GM23338 (cell line): ENCODE results near the gene TNF. TPM values are rescaled to one million over a fixed set of nuclear protein-coding genes. Genes with fewer than 3 reads are reported as not detected.

Source experiments
- polyA plus RNA-seq: library from polyadenylated mRNA; unstranded; fragments of >200 nt; fragmentation: Nextera tagmentation; extraction: Ambion mirVana; gene quantifications from 2 replicates; pipeline ENCODE4 v1.2.1, GENCODE V29; 2016
- small RNA-seq: library from RNA; depleted of rRNA; stranded (forward); fragments of <200 nt; gene quantifications from one replicate; pipeline ENCODE3, GENCODE V24; 2014; ENCODE audit warnings: low replicate concordance
- total RNA-seq: library from RNA; depleted of rRNA; stranded (reverse); fragments of >200 nt; shearing (Covaris generic); gene quantifications from 2 replicates; pipeline ENCODE4 v1.2.3, GENCODE V29; 2014; rRNA removed

The TNF gene
- total and polyA plus RNA-seq, 2 experiments from 2014 or later, result 0.11 TPM; not detected in 1

Small RNA genes within 50 kb of the gene (small RNA-seq; reads per million reads assigned to genes)
- gene SNORA38 (15.1 reads per million, percentile 97 among the genes with 10 or more reads in this experiment), gene SNORD117 (132 reads per million, percentile 99 among the genes with 10 or more reads in this experiment), gene SNORD84 (not detected), gene UQCRHP1 (not detected)

Other genes starting within 250 kb of the TNF start
Only the 30 nearest of the 34 such genes appear.
- 36.1 and 44.3 TPM in 2 replicates for gene HLA-B, start 218.4 kb upstream of the TNF start, total RNA-seq
- gene HLA-B, start 218.4 kb upstream of the TNF start, polyA plus RNA-seq, result 86.0 and 102 TPM in 2 replicates
- gene MICA, start 172.0 kb upstream of the TNF start, total RNA-seq, result 18.2 and 22.7 TPM in 2 replicates
- 12.7 and 13.4 TPM in 2 replicates for gene MICA, start 172.0 kb upstream of the TNF start, polyA plus RNA-seq
- gene MICB, start 77.4 kb upstream of the TNF start, total RNA-seq, result 20.8 and 23.8 TPM in 2 replicates
- 8.8 and 9.2 TPM in 2 replicates for gene MICB, start 77.4 kb upstream of the TNF start, polyA plus RNA-seq
- gene MCCD1, start 46.6 kb upstream of the TNF start, total RNA-seq, result not detected in 2 replicates
- gene MCCD1, start 46.6 kb upstream of the TNF start, polyA plus RNA-seq, result not detected in 2 replicates
- gene DDX39B, start 33.6 kb upstream of the TNF start, total RNA-seq, result 849 and 866 TPM in 2 replicates
- 341 and 357 TPM in 2 replicates for gene DDX39B, start 33.6 kb upstream of the TNF start, polyA plus RNA-seq
- 1.6 and 2.4 TPM in 2 replicates for gene ATP6V1G2, start 29.0 kb upstream of the TNF start, total RNA-seq
- 2.2 and 2.7 TPM in 2 replicates for gene ATP6V1G2, start 29.0 kb upstream of the TNF start, polyA plus RNA-seq
- gene NFKBIL1, start 28.0 kb upstream of the TNF start, total RNA-seq, result 10.1 and 12.3 TPM in 2 replicates
- 8.4 and 9.6 TPM in 2 replicates for gene NFKBIL1, start 28.0 kb upstream of the TNF start, polyA plus RNA-seq
- not detected in 2 replicates for gene LTA, start 3.3 kb upstream of the TNF start, total RNA-seq
- gene LTA, start 3.3 kb upstream of the TNF start, polyA plus RNA-seq, result not detected in 2 replicates
- not detected in 2 replicates for gene LTB, start 6.9 kb downstream of the TNF start, total RNA-seq
- 0.83 and 1.7 TPM in 2 replicates for gene LTB, start 6.9 kb downstream of the TNF start, polyA plus RNA-seq
- not detected in 2 replicates for gene LST1, start 10.7 kb downstream of the TNF start, total RNA-seq
- gene LST1, start 10.7 kb downstream of the TNF start, polyA plus RNA-seq, result 0.37 TPM in 1 of 2 replicates, not detected in the other
- not detected in 2 replicates for gene NCR3, start 17.4 kb downstream of the TNF start, total RNA-seq
- gene NCR3, start 17.4 kb downstream of the TNF start, polyA plus RNA-seq, result not detected in 2 replicates
- 6.2 and 13.3 TPM in 2 replicates for gene AIF1, start 39.7 kb downstream of the TNF start, total RNA-seq
- 33.7 and 36.2 TPM in 2 replicates for gene AIF1, start 39.7 kb downstream of the TNF start, polyA plus RNA-seq
- 223 and 273 TPM in 2 replicates for gene PRRC2A, start 45.1 kb downstream of the TNF start, total RNA-seq
- 213 and 238 TPM in 2 replicates for gene PRRC2A, start 45.1 kb downstream of the TNF start, polyA plus RNA-seq
- 289 and 292 TPM in 2 replicates for gene BAG6, start 77.1 kb downstream of the TNF start, total RNA-seq
- 169 and 183 TPM in 2 replicates for gene BAG6, start 77.1 kb downstream of the TNF start, polyA plus RNA-seq
- gene APOM, start 80.3 kb downstream of the TNF start, total RNA-seq, result 1.2 and 4.2 TPM in 2 replicates
- 10.0 and 10.7 TPM in 2 replicates for gene APOM, start 80.3 kb downstream of the TNF start, polyA plus RNA-seq
- 12.8 and 15.0 TPM in 2 replicates for gene C6orf47, start 85.2 kb downstream of the TNF start, total RNA-seq
- 9.4 TPM in 2 replicates for gene C6orf47, start 85.2 kb downstream of the TNF start, polyA plus RNA-seq
- 24.6 and 27.1 TPM in 2 replicates for gene GPANK1, start 89.4 kb downstream of the TNF start, total RNA-seq
- gene GPANK1, start 89.4 kb downstream of the TNF start, polyA plus RNA-seq, result 49.2 and 54.0 TPM in 2 replicates
- 210 and 260 TPM in 2 replicates for gene CSNK2B, start 90.5 kb downstream of the TNF start, total RNA-seq
- gene CSNK2B, start 90.5 kb downstream of the TNF start, polyA plus RNA-seq, result 271 and 282 TPM in 2 replicates
- 3.8 and 7.9 TPM in 2 replicates for gene LY6G5B, start 94.4 kb downstream of the TNF start, total RNA-seq
- gene LY6G5B, start 94.4 kb downstream of the TNF start, polyA plus RNA-seq, result 8.4 and 8.5 TPM in 2 replicates
- gene LY6G5C, start 105.5 kb downstream of the TNF start, total RNA-seq, result 1.1 TPM in 1 of 2 replicates, not detected in the other
- 2.1 TPM in 2 replicates for gene LY6G5C, start 105.5 kb downstream of the TNF start, polyA plus RNA-seq
- gene ABHD16A, start 127.8 kb downstream of the TNF start, total RNA-seq, result 29.7 and 37.0 TPM in 2 replicates
- 25.9 and 26.9 TPM in 2 replicates for gene ABHD16A, start 127.8 kb downstream of the TNF start, polyA plus RNA-seq
- not detected in 2 replicates for gene LY6G6F, start 131.3 kb downstream of the TNF start, total RNA-seq
- gene LY6G6F, start 131.3 kb downstream of the TNF start, polyA plus RNA-seq, result not detected in 2 replicates
- not detected in 2 replicates for gene LY6G6D, start 139.8 kb downstream of the TNF start, total RNA-seq
- gene LY6G6D, start 139.8 kb downstream of the TNF start, polyA plus RNA-seq, result not detected in 2 replicates
- gene LY6G6C, start 146.2 kb downstream of the TNF start, total RNA-seq, result not detected in 2 replicates
- 0.23 TPM in 1 of 2 replicates, not detected in the other for gene LY6G6C, start 146.2 kb downstream of the TNF start, polyA plus RNA-seq
- gene MPIG6B, start 147.8 kb downstream of the TNF start, total RNA-seq, result not detected in 2 replicates
- 0.12 and 0.13 TPM in 2 replicates for gene MPIG6B, start 147.8 kb downstream of the TNF start, polyA plus RNA-seq
- 58.7 and 62.2 TPM in 2 replicates for gene DDAH2, start 153.7 kb downstream of the TNF start, total RNA-seq
- 65.0 and 65.1 TPM in 2 replicates for gene DDAH2, start 153.7 kb downstream of the TNF start, polyA plus RNA-seq
- gene CLIC1, start 161.0 kb downstream of the TNF start, total RNA-seq, result 226 and 269 TPM in 2 replicates
- 269 and 296 TPM in 2 replicates for gene CLIC1, start 161.0 kb downstream of the TNF start, polyA plus RNA-seq
- 23.9 and 27.2 TPM in 2 replicates for gene MSH5, start 164.4 kb downstream of the TNF start, total RNA-seq
- 12.1 and 12.8 TPM in 2 replicates for gene MSH5, start 164.4 kb downstream of the TNF start, polyA plus RNA-seq
- 3.9 TPM in 1 of 2 replicates, not detected in the other for gene SAPCD1, start 187.1 kb downstream of the TNF start, total RNA-seq
- 4.5 and 5.0 TPM in 2 replicates for gene SAPCD1, start 187.1 kb downstream of the TNF start, polyA plus RNA-seq
- gene VWA7, start 201.8 kb downstream of the TNF start, total RNA-seq, result 0.07 and 0.12 TPM in 2 replicates
- 0.36 and 0.75 TPM in 2 replicates for gene VWA7, start 201.8 kb downstream of the TNF start, polyA plus RNA-seq